ENCODE measurements around the gene UGT8.

Gene UGT8

DNA sequence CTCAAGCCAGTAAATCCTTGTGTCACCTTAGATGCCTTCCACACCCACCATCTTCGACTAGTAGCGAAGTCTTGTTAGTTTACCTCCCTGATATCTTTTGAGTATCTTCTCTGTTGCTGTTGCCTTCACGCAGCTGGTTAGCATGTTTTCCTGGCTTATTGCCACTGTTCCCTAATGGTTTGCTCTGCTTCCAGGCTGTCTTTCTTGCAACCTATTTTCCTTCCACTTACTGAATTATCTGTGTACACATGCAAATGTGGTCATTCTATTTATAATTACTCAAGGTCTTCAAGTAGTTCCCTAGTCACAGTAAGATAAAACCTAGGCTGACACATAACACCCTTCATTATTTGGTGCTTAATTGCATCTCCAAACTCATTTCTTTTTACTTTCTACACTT is 89.5 kb downstream of the UGT8 start:
- no peaks in the 10 kb centered on the region for H3K9me3 Mint-ChIP-seq
- no peaks in the 10 kb centered on the region for H3K27me3 Mint-ChIP-seq
- no peak overlapping the region for H3K27ac Mint-ChIP-seq
- H3K4me3 Mint-ChIP-seq, result no peak overlapping the region
- peaks cover 10% of the 10 kb centered on the region for H3K36me3 Mint-ChIP-seq
- ATAC-seq (ENCODE audit: low read depth), result no peak
- peaks cover 9% of the 10 kb centered on the region for H3K4me1 Mint-ChIP-seq
- DNase-seq (ENCODE audit: low spot score in 2 of 2), result no peak

DNA sequence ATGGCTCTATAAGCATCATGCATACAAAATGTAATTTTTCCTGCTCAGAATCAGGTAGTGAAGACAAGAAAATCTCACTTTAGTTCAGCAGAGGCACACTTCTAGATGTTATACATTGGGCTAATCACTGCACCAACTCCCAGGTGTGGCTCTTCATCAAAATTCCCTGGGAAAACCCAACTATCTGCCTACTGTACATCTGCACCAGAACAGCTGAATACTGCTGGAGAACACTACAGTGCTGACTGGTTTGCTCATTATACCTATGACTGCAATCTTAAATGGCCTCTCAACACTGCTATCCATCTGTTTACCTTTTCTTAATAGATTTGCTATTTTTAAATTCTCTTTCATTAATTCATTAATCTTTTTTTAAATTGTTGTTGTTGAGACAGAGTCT is 92.0 kb downstream of the UGT8 start:
- Mint-ChIP-seq H3K4me3 (no peak overlapping the region), H3K36me3 (peaks cover 10% of the 10 kb centered on the region), H3K9me3 (no peaks in the 10 kb centered on the region), H3K4me1 (peaks cover 9% of the 10 kb centered on the region), H3K27me3 (no peaks in the 10 kb centered on the region), H3K27ac (no peak overlapping the region)
- DNase-seq (ENCODE audit: low spot score in 2 of 2) (no peak), ATAC-seq (ENCODE audit: low read depth) (no peak)

DNA sequence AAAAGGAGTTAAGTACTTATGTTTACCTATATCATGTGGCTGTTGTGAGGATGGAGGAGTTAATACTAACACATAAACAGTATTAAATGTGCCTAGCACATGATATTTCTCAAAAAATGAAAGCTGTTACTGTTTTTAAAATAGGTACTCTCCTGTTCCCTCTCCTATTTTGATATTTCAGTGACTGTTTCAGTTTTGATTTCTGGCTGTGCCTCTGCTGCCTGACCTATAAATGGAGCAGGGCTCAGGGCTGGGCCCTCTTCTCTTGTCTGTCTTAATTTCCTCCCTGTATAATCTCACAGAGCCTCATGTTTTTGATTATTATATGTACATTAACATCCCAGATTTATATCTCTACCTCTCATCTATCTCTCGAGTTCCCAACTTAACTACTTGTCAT is 93.3 kb downstream of the UGT8 start:
- no peaks in the 10 kb centered on the region for H3K9me3 Mint-ChIP-seq
- ATAC-seq (ENCODE audit: low read depth) (no peak), DNase-seq (ENCODE audit: low spot score in 2 of 2) (no peak)
- no peaks in the 10 kb centered on the region for H3K27me3 Mint-ChIP-seq
- peaks cover 9% of the 10 kb centered on the region for H3K36me3 Mint-ChIP-seq
- no peak overlapping the region for H3K4me3 Mint-ChIP-seq
- H3K27ac Mint-ChIP-seq, result no peak overlapping the region
- peaks cover 7% of the 10 kb centered on the region for H3K4me1 Mint-ChIP-seq

DNA sequence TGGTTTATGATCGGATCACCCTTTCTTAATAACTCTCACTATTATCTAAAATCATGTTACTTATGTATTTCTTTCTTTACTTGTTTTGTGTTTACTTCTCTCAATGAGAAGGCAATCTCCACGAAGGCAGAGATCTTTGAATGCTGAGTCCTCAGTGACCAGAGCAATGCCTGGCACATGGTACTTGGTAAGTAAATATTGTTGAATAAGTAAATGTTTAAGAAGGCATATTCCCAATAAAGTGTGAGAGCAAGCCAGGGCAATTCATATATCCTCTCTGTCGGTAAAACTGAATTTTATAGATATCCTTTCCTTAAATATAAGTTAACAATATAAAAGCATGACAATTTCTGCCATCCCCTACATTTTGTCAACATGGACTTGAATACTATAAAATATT is 94.4 kb downstream of the UGT8 start:
- DNase-seq (ENCODE audit: low spot score in 2 of 2), result no peak
- Mint-ChIP-seq H3K27ac (no peak overlapping the region), H3K27me3 (no peaks in the 10 kb centered on the region), H3K4me3 (no peak overlapping the region), H3K4me1 (peaks cover 3% of the 10 kb centered on the region), H3K36me3 (peaks cover 4% of the 10 kb centered on the region), H3K9me3 (no peaks in the 10 kb centered on the region)
- ATAC-seq (ENCODE audit: low read depth), result no peak

DNA sequence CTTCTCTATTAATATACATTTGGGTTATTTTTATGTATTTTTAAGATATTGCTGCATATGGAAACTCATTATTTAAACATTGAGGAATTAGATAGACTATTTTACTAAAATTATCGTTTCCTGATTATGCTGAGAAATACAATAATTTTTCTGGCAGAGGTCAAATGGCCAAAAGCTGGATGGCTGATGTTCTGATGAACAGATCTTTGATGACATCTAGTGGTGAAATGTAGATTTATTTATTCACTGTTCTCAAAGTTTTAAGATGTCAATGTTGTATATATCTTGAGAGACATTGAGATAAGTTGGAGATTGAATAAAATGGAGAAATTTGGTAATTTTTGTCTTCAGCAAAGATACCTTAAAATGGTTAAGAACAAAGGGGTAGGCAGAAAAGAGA is 96.2 kb downstream of the UGT8 start:
- no peaks in the 10 kb centered on the region for H3K4me1 Mint-ChIP-seq
- no peaks in the 10 kb centered on the region for H3K27me3 Mint-ChIP-seq
- no peak overlapping the region for H3K27ac Mint-ChIP-seq
- ATAC-seq (ENCODE audit: low read depth) (no peak), DNase-seq (ENCODE audit: low spot score in 2 of 2) (peak in 1 of 2 donors; percentile 14)
- no peaks in the 10 kb centered on the region for H3K9me3 Mint-ChIP-seq
- H3K4me3 Mint-ChIP-seq, result no peak overlapping the region
- H3K36me3 Mint-ChIP-seq, result peaks cover 2% of the 10 kb centered on the region

DNA sequence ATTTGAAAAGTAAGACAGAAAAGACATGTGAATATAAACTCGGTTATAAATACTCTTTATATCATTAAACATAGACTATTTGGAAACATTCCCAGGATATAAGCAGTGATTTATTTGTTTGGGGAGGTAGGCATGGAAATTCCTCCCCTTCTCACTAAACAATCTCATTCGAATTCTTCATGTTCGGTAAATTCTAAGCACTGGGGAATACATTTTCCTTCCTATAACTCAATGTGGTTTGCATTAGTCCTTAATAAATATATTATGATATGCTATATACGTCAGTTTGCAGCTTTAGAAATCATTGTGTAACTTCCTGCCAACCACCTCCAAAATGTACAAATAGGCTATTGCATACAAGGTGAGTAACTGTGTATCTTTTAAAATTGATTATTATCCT is 99.6 kb downstream of the UGT8 start:
- no peak overlapping the region for H3K4me3 Mint-ChIP-seq
- H3K27ac Mint-ChIP-seq, result no peak overlapping the region
- no peaks in the 10 kb centered on the region for H3K36me3 Mint-ChIP-seq

DNA sequence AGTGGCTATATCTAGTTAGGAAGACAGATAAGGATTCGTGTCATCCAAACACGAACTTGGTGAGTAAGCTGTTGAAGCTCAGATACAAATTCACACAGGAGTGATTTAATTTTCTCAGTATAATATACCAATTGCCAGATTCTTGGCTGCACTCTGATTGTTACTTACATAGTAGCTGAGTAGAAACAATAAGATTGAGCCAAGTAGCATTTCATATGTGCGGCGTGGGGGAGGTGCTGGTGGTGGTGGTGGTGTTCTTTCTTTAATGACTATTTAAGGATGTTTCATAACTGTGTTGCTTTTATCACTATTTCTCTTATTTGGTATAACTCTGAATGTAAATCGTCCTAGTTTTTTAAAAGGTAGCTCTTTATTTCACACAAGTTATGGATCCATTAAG is 102.9 kb downstream of the UGT8 start:
- no peak for ATAC-seq (ENCODE audit: low read depth)
- no peaks in the 10 kb centered on the region for H3K27me3 Mint-ChIP-seq
- no peak for DNase-seq (ENCODE audit: low spot score in 2 of 2)

More for the DNA sequence above, 99.6 kb downstream of the UGT8 start:
- Mint-ChIP-seq H3K27me3 (no peaks in the 10 kb centered on the region), H3K9me3 (no peaks in the 10 kb centered on the region), H3K4me1 (no peaks in the 10 kb centered on the region)
- ATAC-seq (ENCODE audit: low read depth), result no peak
- no peak for DNase-seq (ENCODE audit: low spot score in 2 of 2)

DNA sequence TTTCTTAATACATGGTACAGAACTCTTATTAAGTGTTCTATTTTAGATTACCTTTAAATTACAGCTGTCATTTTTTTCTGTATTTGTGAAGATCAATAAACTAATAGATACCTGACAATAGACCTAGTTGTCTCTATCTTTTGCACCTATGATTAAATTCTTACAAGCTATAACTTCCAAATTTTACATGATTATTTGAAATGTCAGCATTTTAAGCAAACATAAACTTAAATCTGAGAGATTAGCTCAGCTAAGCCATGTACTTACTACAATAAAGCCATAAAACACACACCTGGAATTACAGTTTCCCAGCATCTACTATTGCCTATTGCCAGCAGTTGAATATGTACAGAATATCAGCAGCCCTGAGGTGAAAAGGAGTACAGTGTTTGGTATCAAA is 118.8 kb downstream of the UGT8 start:
- H3K27ac Mint-ChIP-seq, result no peak overlapping the region
- H3K9me3 Mint-ChIP-seq, result no peaks in the 10 kb centered on the region
- no peaks in the 10 kb centered on the region for H3K27me3 Mint-ChIP-seq
- ATAC-seq (ENCODE audit: low read depth) (no peak), DNase-seq (ENCODE audit: low spot score in 2 of 2) (no peak)
- H3K36me3 Mint-ChIP-seq, result no peaks in the 10 kb centered on the region
- H3K4me1 Mint-ChIP-seq, result no peaks in the 10 kb centered on the region
- H3K4me3 Mint-ChIP-seq, result no peak overlapping the region

More for the DNA sequence above, 102.9 kb downstream of the UGT8 start:
- no peaks in the 10 kb centered on the region for H3K36me3 Mint-ChIP-seq
- H3K9me3 Mint-ChIP-seq, result no peaks in the 10 kb centered on the region
- H3K4me3 Mint-ChIP-seq, result no peak overlapping the region
- H3K4me1 Mint-ChIP-seq, result no peaks in the 10 kb centered on the region
- H3K27ac Mint-ChIP-seq, result no peak overlapping the region

DNA sequence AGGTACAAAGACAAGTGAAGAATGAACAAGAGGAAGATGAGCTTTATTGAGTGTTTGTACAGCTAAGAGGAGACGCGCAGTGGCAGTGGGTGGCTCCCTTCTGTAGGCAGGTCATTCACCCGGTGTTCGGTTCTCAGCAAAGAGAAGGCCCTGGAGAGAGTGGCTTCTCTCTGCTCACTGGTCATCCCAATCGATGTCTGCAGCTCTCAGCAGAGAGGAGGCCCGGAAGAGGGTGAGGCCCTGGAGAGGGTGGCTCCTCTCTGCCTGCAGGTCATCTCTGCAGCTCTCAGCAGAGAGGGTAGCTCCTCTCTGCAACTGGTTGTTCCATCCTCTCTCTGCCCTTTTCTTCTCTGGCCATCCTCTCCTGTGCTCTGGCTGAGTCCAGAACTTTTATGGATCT is 126.5 kb downstream of the UGT8 start:
- no peak for DNase-seq (ENCODE audit: low spot score in 2 of 2)
- Mint-ChIP-seq H3K27me3 (no peaks in the 10 kb centered on the region), H3K27ac (no peak overlapping the region), H3K36me3 (peaks cover 2% of the 10 kb centered on the region), H3K4me3 (no peak overlapping the region), H3K9me3 (no peaks in the 10 kb centered on the region), H3K4me1 (no peaks in the 10 kb centered on the region)
- no peak for ATAC-seq (ENCODE audit: low read depth)

DNA sequence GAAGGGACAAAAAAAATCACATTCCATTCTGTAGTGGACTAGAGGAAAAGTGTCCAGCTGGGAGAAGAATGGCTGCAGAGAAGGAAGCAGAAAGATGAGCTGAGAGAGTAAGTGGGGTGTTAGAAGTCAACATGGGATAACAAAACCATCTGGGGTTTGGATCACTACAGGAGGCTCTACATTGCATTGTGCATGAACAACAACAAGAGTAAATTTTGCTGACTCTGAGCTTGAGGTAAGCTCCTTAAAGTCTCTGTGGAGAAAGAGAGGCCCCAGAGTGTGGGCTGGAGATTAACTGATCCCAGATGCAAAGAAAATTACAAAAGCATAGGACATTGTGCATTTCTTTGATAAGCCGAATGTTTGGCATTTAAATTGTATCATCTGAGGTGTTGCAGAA is 128.9 kb downstream of the UGT8 start:
- Mint-ChIP-seq H3K9me3 (no peaks in the 10 kb centered on the region), H3K36me3 (peaks cover 2% of the 10 kb centered on the region), H3K27ac (no peak overlapping the region), H3K4me1 (no peaks in the 10 kb centered on the region), H3K27me3 (no peaks in the 10 kb centered on the region), H3K4me3 (no peak overlapping the region)
- ATAC-seq (ENCODE audit: low read depth), result no peak
- no peak for DNase-seq (ENCODE audit: low spot score in 2 of 2)
